GM10266 (cell line): ENCODE results near the gene SYMPK.

Source experiments
- DNase-seq: peaks from one replicate; pipeline ENCODE4 v3.0.0; 2012; ENCODE audit errors: extremely low spot score
- TF ChIP-seq, protein P1 (sequence below): IDR thresholded peaks from 2 replicates; pipeline ENCODE4 v1.5.1; 2012; ENCODE audit warnings: mild to moderate bottlenecking, low read depth; ENCODE audit not compliant: control insufficient read depth, insufficient read depth; ENCODE audit errors: missing control alignments

SYMPK gene

DNA sequence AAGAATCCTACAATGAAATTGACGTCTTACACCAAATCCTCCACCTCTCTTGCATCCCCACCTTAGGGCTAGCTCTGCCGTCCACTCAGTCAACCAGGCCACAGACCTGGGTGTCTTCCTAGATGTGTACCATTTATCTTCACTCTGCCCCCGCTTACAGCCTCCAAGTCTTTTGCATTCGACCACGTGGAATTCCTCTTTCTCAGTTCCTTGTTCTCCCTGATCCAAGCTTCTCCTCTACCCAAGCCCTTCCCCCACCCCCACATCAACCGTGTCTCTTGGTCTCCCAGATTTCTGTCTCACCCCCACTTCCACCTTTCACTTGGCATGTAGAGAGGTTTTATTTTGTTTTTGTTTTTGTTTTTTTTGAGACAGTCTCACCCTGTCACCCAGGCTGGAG is 69.1 kb downstream of the SYMPK start:
- TF ChIP-seq, protein P1, sequence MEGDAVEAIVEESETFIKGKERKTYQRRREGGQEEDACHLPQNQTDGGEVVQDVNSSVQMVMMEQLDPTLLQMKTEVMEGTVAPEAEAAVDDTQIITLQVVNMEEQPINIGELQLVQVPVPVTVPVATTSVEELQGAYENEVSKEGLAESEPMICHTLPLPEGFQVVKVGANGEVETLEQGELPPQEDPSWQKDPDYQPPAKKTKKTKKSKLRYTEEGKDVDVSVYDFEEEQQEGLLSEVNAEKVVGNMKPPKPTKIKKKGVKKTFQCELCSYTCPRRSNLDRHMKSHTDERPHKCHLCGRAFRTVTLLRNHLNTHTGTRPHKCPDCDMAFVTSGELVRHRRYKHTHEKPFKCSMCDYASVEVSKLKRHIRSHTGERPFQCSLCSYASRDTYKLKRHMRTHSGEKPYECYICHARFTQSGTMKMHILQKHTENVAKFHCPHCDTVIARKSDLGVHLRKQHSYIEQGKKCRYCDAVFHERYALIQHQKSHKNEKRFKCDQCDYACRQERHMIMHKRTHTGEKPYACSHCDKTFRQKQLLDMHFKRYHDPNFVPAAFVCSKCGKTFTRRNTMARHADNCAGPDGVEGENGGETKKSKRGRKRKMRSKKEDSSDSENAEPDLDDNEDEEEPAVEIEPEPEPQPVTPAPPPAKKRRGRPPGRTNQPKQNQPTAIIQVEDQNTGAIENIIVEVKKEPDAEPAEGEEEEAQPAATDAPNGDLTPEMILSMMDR = no peak

DNA sequence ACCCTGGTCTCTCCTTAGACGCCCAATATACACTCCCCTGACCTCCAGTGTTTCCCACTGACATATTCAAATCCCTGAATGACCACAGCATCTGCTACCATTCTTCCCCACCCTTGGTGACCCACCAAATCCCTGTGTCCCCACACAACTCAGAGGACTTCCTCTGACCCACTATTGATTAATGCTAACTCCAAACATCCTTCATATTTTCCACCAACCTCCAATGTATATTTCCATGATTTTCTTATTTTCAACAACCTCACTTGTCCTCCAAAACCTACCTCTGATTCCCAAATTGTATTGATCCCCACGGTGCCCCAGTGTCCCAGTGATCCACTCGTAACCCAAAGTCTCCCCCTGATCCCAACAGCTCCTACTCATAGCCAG is 69.8 kb downstream of the SYMPK start:
- DNase-seq = no peak
- TF ChIP-seq, protein P1 = no peak

More for the DNA sequence above, 69.1 kb downstream of the SYMPK start:
- no peak for DNase-seq

DNA sequence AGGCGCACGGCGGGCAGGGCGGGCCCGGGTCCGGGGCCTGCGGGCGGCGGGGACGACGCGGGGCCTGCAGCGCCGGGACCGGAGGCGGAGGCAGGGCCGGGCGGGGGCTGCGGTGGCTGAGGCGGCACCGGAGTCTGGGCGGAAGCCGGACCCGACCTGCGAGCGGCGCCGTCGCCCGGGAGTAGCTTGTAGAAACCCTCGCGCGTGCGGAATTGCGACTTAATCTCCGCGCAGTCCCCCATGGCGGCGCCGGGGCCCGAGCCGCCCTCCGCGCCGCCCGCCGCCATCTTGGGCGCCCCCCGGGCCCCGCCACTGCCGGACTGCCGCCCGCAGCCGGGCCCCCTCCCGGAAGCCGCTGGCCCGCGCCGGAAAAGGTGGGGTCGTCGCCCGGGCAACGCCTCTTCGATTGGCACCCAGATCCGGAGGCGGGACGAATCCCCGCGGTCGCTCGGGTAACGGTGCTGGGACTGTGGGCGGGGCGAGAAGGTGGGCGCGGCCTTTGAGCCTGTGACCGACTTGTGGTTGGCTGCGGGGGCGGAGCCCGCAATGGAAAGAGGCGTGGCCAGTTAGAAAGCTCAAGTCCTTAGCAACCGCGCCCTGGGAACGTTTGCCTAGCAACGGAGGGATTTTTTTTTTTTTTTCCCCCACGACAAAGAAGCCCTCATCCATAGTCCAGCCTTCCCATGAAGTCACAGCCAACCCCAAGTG is 70.3 kb downstream of the SYMPK start, which contains the start of gene DMWD:
DMWD (minus strand) TSS at position 376 of the 708 bp plus-strand sequence; CDS start at position 287, 89 bp downstream.
- peak; percentile 99 for DNase-seq
- TF ChIP-seq, protein P1 = no peak

DNA sequence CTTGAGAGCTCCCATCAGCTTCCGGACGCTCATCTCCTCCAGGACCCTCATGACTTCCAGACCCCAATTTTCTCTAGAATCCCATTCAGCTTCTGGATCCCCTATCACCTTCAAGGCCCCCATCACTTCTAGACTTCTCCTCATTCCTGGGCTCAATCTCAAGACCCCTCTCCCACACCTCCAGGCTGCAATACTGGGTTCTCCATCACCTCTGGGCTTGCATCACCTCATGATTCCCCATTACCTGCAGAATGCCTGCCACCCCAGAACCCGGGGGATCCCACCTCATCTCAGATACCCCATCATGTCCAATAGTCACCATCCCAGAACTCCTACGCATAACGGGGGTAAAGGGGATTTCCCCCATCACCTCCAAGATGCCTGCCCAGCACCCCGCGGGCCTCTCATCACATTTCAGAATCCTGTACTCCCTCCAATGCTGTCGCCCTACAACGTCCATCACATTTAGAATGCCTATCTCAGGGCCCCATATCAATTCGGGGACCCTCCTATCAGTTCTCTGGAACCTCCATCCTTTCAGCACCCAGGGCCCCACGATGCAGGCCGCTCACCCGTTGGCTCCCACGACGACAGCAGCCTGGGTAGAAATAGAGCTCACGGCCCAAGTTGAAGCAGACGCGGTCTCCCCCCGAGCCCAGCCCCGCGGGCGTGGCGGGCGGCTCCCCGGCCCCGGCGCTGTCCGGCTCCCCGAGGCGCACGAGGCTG is 71.0 kb downstream of the SYMPK start:
- TF ChIP-seq, protein P1 = no peak
- DNase-seq = peak; percentile 32

DNA sequence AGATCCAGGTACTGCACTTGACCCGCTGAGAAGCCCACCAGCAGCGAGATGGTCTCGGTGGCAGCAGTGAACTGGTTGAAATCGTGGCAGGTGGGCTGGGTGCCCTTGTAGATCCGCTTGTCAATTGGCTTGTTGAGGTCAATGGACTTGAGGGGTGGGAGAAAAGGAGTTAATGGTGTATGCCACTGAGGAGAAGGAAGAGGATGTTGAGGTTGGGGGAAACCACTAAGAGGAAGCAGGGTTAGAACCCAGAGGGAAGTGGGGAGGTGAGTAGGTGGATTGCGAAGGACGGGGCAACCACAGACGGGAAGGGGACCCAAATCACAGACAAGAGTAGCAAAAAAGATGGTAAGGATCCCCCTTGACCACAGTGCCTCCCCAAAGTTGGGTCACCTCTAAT is 72.0 kb downstream of the SYMPK start:
- TF ChIP-seq, protein P1 = no peak

DNA sequence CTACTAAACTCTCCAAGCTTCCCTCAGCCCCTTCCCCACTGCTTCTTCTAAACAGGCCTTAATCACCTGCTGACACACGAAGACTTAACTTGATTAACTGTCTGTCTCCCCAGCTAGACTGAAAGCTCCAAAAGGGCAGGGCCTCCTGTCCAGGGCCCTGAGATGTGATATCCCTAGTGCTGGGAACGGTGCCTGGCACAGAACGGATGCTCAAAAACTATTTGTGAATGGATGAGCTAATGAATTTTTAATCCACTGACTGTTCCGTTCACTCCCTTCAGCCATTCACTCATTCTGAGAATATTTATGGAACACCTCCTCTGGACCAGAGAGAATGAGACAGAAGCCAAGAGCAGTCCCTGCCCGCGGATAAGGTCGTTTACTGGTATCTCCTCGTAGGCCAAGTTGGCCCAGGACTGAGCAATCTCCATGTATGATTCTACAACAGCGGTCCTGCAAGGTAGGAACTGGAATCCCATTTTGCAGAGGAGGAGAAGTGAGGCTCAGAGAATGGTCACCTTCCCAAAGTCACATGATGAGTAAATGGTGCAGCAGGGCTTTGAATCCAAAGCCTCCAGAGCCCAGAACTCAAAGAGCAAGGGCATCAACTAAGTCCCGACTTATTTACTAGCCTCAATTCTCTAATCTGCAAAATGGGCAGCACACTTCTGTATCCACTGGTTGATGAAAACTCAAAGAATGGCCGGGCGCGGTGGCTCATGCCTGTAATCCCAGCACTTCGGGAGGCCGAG is 73.7 kb downstream of the SYMPK start:
- TF ChIP-seq, protein P1 = no peak
- no peak for DNase-seq

More for the DNA sequence above, 72.0 kb downstream of the SYMPK start:
- no peak for DNase-seq
